ENCODE measurements around the gene JMJD1C. TPM values are rescaled to one million over a fixed set of nuclear protein-coding genes. Genes with fewer than 3 reads are reported as not detected.
A peak's percentile ranks its signal among the peaks of the same experiment; 100 is the strongest.

The JMJD1C gene
- total RNA-seq, 2 experiments from 2014 or later = 99.2 to 118 TPM

DNA sequence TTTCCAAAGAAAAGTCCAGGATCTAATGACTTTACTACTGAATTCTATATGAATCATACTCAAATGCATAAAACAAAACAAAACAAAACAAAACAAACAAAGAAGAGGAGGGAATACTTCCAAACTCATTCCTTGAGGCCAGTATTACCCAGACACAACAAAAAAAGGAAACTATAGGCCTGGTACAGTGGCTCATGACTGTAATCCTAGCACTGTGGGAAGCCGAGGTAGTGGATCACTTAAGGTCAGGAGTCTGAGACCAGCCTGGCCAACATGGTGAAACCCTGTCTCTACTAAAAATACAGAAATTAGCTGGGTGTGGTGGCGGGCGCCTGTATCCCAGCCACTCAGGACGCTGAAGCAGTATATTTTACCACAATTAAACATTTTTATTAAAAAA is 218.0 kb downstream of the JMJD1C start:
- no peak overlapping the region for H3K4me2 ChIP-seq (ENCODE audit: low read length)
- BruUV-seq (replicated peaks) = no TSS peak
- DNase-seq (ENCODE audit: low spot score) = no peak
- H3K9me3 ChIP-seq (ENCODE audit: low read length) = peaks cover 14% of the 10 kb centered on the region; the same call in 1 of the 2 replicates
- ChIA-PET CTCF (ENCODE audit: unreplicated experiment) (no interaction called here), POLR2A (interaction anchor here (1.0 to 1.3 kb wide), 2 partner anchors 15 to 16 kb away, joined by 4 read pairs; no protein-coding TSS in a partner anchor)
- H3K4me1 ChIP-seq (ENCODE audit: insufficient read depth, low read length, poor library complexity, severe bottlenecking) = peaks cover 20% of the 10 kb centered on the region
- H3K4me3 ChIP-seq (ENCODE audit: low read depth, low read length, poor library complexity, severe bottlenecking) = no peak overlapping the region
- peaks cover 100% of the 10 kb centered on the region for H3K79me2 ChIP-seq (ENCODE audit: insufficient read depth, low read depth, low read length)
- no peak overlapping the region for H2AFZ ChIP-seq (ENCODE audit: low read length)
- H4K20me1 ChIP-seq (ENCODE audit: insufficient read depth, low read length) = peaks cover 15% of the 10 kb centered on the region; the same call in 1 of the 2 replicates
- no peak overlapping the region for H3K27ac ChIP-seq (ENCODE audit: low read depth, low read length, poor library complexity, severe bottlenecking)
- intact Hi-C loops (cut with micrococcal nuclease; ENCODE audit: unreplicated experiment) = no loop called here
- peaks cover 84% of the 10 kb centered on the region for H3K36me3 ChIP-seq (ENCODE audit: insufficient read depth, low read length)
- H3K9me2 ChIP-seq (ENCODE audit: insufficient read depth, low read length) = no peaks in the 10 kb centered on the region
- TF ChIP-seq, protein P1, sequence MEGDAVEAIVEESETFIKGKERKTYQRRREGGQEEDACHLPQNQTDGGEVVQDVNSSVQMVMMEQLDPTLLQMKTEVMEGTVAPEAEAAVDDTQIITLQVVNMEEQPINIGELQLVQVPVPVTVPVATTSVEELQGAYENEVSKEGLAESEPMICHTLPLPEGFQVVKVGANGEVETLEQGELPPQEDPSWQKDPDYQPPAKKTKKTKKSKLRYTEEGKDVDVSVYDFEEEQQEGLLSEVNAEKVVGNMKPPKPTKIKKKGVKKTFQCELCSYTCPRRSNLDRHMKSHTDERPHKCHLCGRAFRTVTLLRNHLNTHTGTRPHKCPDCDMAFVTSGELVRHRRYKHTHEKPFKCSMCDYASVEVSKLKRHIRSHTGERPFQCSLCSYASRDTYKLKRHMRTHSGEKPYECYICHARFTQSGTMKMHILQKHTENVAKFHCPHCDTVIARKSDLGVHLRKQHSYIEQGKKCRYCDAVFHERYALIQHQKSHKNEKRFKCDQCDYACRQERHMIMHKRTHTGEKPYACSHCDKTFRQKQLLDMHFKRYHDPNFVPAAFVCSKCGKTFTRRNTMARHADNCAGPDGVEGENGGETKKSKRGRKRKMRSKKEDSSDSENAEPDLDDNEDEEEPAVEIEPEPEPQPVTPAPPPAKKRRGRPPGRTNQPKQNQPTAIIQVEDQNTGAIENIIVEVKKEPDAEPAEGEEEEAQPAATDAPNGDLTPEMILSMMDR (conservative IDR thresholded peaks at IDR 0.05; ENCODE audit: low read length) = no peak
- TF ChIP-seq EZH2phosphoT487 (IDR thresholded peaks at IDR 0.05; ENCODE audit: borderline replicate concordance, low read depth, low read length) = no peak

DNA sequence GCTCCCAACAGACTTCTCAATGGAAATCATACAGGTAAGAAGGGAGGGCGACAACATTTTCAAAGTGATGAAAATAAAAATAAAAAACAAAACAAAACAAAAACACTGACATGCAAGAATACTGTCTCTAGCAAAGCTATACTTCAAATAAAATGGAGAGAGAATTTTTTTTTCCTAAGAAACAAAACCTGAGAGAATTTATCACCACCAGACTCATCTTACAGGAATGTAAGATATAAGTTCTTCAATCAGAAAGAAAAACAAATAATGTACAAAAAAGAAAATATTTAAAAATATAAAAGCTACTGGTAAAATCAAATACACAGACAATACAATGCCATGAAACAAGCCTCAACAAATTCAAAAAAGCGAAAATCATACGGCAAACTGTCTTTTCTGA is 219.4 kb downstream of the JMJD1C start:
- H3K4me2 ChIP-seq (ENCODE audit: low read length) = no peak overlapping the region
- ChIA-PET POLR2A (interaction anchor here (0.9 to 7.5 kb wide), 5 partner anchors 10 to 378 kb away, joined by 3 to 53 read pairs (median 4); no protein-coding TSS in a partner anchor), CTCF (ENCODE audit: unreplicated experiment) (no interaction called here)
- DNase-seq (ENCODE audit: low spot score) = no peak
- peaks cover 100% of the 10 kb centered on the region for H3K79me2 ChIP-seq (ENCODE audit: insufficient read depth, low read depth, low read length)
- peaks cover 73% of the 10 kb centered on the region for H3K36me3 ChIP-seq (ENCODE audit: insufficient read depth, low read length)
- no peaks in the 10 kb centered on the region for H3K9me2 ChIP-seq (ENCODE audit: insufficient read depth, low read length)
- TF ChIP-seq EZH2phosphoT487 (IDR thresholded peaks at IDR 0.05; ENCODE audit: borderline replicate concordance, low read depth, low read length) = no peak
- TF ChIP-seq, protein P1 (conservative IDR thresholded peaks at IDR 0.05; ENCODE audit: low read length) = no peak
- intact Hi-C loops (cut with micrococcal nuclease; ENCODE audit: unreplicated experiment) = no loop called here
- peaks cover 21% of the 10 kb centered on the region for H4K20me1 ChIP-seq (ENCODE audit: insufficient read depth, low read length)
- peaks cover 14% of the 10 kb centered on the region; the same call in 1 of the 2 replicates for H3K9me3 ChIP-seq (ENCODE audit: low read length)
- peaks cover 32% of the 10 kb centered on the region for H3K4me1 ChIP-seq (ENCODE audit: insufficient read depth, low read length, poor library complexity, severe bottlenecking)
- H3K27ac ChIP-seq (ENCODE audit: low read depth, low read length, poor library complexity, severe bottlenecking) = no peak overlapping the region
- BruUV-seq (replicated peaks) = no TSS peak
- H3K4me3 ChIP-seq (ENCODE audit: low read depth, low read length, poor library complexity, severe bottlenecking) = no peak overlapping the region
- H2AFZ ChIP-seq (ENCODE audit: low read length) = no peak overlapping the region

DNA sequence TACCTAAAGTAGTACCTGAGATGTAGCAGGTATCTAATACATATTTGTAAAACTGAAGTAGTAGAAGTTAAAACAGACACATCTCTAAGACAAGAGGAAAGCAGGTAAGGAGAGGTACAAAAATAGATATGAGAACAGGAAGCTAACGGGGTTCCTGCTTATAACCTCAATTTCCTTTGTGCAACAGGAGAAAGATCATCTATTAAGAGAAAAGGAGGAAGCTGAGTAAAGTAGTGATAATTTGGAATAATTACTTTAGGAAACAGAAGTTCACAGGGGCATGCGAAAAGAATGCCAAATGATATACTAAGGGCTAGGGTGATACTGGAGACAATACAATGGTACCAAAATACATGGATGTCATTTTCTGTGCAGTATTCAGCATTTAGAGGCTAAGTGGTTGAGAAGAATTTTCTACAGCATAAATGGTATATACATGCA is 223.9 kb downstream of the JMJD1C start:
- peak overlapping the region; percentile 46 for H3K27ac ChIP-seq (ENCODE audit: low read depth, low read length, poor library complexity, severe bottlenecking)
- peak overlapping the region; percentile 36 for H3K4me3 ChIP-seq (ENCODE audit: low read depth, low read length, poor library complexity, severe bottlenecking)
- TF ChIP-seq EZH2phosphoT487 (IDR thresholded peaks at IDR 0.05; ENCODE audit: borderline replicate concordance, low read depth, low read length) = no peak
- TF ChIP-seq, protein P1 (conservative IDR thresholded peaks at IDR 0.05; ENCODE audit: low read length) = no peak
- CTCF ChIA-PET (ENCODE audit: unreplicated experiment) = interaction anchor here (0.9 kb wide), 1 partner anchor 14 kb away, joined by 3 read pairs; no protein-coding TSS in a partner anchor
- peaks cover 11% of the 10 kb centered on the region; the same call in 1 of the 2 replicates for H3K9me3 ChIP-seq (ENCODE audit: low read length)
- peaks cover 35% of the 10 kb centered on the region for H4K20me1 ChIP-seq (ENCODE audit: insufficient read depth, low read length)
- peaks cover 53% of the 10 kb centered on the region for H3K36me3 ChIP-seq (ENCODE audit: insufficient read depth, low read length)
- no peak for DNase-seq (ENCODE audit: low spot score)
- peaks cover 75% of the 10 kb centered on the region for H3K4me1 ChIP-seq (ENCODE audit: insufficient read depth, low read length, poor library complexity, severe bottlenecking)
- H3K9me2 ChIP-seq (ENCODE audit: insufficient read depth, low read length) = no peaks in the 10 kb centered on the region
- no peak overlapping the region for H2AFZ ChIP-seq (ENCODE audit: low read length)
- H3K4me2 ChIP-seq (ENCODE audit: low read length) = peak overlapping the region; percentile 71
- no TSS peak for BruUV-seq (replicated peaks)
- H3K79me2 ChIP-seq (ENCODE audit: insufficient read depth, low read depth, low read length) = peaks cover 100% of the 10 kb centered on the region
- intact Hi-C loops (cut with micrococcal nuclease; ENCODE audit: unreplicated experiment) = loop anchor here (2.0 kb wide), 2 partner anchors 17 to 25 kb away; no protein-coding TSS in a partner anchor
- POLR2A ChIA-PET = interaction anchor here (0.5 to 7.5 kb wide), 7 partner anchors 11 to 28 kb away, joined by 4 to 53 read pairs (median 5); no protein-coding TSS in a partner anchor
